HCEC 1CT (cell line): ENCODE measurements around the gene GPR146.

Experiments
- DNase-seq: peaks from one replicate; pipeline ENCODE4 v3.0.0-alpha.2; 2017

The GPR146 gene

DNA sequence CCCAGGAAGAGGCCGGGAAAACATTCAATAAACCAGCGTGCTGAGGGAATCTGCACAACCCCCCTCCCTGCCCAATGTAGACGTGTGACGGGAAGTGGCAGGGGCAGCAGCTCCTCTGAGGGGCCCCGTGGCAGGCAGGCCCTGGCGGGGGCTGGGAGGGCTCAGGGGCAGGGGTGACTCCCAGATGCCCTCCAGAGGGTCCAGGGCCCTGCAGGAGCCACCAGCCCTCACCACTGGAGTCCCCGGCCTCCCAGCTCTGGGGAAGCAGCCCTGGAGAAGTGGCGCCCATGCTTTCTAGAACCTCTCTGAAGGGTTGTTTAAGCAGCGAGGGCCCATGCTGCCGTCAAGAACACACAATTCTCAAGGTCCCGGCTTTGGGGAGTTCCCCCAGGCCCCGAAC is 35.2 kb downstream of the GPR146 start:
- DNase-seq = no peak

DNA sequence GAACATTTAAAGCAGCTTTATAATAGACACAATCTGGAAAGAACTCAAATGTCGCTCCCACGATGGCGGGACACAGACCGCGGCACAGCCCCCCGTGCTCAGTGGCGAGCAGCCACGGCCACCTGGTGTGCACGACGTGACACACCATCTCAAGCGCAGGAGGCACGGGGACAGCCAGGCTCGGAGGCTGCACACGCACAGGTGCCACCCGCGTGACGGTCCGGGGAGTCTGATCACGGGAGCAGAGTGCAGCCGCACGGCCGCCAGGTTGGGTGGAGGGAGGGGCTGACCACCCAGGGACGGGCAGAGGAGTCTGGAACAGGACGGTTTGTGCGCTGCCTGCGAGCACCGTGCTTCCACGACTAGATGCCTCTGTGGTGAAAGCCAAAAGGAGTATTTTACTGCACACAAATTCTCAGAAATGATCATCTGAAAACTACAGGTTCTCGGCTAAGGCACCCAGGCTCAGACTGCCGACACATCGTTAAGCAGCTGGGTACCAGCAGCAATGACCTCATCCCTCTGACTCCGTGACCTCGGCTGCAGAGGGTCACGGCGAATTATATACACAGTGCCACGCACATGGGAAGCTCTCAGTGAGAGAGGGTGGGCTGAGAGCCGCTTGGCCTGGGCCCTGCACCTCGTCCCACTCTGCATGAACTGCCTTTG is 36.0 kb downstream of the GPR146 start:
- DNase-seq = no peak

DNA sequence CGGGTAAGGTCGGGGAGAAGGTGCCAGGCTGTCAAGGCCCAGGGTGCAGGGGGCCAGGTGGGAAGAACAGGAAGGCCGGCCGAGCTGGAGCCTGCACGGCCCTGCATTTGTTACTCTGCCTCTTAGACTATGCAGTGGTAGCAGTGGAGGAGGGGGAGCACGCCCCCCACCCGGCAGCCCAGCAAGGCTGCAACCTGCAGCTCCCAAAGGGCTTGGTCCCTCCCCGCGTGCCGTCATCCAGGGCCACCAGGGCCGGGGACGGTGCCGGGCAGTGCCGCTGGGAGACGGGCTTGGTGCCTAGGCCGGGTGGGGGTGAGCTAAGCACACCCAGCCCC is 36.5 kb downstream of the GPR146 start:
- no peak for DNase-seq

DNA sequence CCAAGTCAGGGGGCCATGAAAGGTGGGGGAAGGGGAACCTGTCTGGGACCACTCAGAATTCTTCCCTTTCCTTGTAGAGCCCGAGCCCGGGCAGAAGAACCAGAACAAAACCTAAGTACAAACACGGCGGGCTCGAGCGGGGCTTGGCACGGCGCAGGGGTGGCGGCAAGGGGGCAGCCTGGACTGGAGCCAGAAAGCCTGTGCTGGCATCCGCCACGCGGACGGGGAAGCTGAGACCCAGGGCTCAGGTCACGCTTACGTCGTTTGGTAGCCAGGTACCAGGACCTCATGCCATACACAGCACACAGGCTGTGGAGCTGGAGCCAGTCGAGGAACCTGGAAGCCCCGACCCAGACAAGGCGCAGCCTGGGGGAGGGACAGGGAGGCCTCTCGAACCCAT is 37.0 kb downstream of the GPR146 start:
- DNase-seq = no peak

DNA sequence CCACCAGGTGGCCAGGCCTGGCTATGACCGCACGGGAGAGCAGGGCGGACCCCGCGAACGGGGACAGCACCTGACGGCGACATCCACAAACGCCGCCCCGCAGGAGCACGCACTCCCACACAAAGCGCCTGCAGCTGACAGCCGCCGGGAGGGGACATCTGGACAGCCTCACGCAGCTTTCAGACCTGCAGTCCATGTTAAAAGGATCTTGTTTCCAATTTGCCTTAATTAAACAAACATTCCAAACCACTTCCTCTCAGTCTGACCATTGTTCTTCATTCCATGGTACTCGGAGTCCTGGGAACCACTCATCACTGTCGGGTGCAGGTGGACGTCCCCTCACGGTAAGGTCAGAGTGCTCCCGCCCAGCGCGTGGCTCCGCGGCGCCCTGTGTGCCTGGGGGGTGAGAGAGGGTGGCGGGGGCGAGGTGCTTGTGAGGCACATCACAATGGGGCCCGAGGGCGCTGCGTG is 37.6 kb downstream of the GPR146 start:
- no peak for DNase-seq

DNA sequence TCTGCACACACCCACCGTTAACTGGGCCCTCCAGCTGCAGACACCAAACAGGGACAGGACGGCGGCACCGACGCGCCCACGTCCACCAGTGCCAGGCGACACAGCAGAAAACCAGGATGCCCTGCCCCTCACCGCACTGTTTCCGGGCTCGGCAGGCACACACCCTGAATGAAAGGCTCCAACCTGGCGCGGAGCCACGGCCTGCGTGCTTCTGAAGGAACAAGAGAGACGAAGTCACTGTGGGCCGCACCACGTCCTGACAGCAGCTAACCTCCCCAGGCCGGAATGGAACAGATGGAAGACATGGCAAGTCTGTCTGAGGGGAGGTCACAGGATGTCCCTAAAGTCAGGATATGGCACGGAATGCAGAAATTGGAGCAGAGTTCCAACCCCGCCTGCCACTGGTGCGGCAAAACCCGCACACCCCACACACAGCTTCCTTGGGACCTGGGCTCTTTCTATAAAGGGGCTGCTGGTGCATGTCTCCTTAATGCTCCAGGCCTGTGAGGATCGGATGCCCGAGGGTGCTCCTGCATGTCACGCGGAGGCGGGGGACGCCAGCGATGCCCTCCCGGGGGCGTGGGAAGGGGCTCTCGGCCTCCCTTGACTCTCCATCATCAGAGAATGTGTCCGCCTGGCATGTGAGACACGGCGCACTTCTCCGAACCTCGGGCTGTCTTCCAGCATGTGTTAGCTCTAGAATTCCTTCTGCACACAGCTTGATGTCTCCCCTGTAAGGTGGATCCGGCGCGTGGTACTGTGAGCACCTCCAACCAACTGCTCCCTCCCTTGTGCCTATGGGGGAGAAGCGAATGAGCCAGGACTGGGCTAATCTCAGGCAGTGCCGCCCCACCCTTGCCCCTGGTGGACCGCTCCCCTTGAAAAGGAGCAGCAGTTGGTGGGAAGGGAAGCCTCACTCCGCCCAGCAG is 39.6 kb downstream of the GPR146 start:
- no peak for DNase-seq

DNA sequence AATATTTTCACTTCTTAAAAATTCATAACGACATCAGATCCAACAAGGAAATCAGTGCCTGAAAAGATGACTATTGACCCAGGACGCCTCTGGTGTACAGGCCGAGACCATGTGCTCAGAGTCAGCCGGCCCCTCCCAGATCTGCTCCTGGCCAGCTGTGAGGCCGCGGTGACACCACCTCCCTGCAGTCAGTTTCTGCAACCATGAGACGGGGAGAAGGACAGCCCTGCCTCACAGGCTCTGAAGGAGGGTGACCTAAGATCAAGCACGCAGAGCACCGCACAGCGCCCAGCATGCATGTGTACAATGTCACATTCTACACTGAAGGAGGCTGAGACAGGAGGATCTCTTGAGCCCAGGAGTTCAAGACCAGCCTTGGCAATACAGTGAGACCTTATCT is 40.9 kb downstream of the GPR146 start:
- DNase-seq = no peak

DNA sequence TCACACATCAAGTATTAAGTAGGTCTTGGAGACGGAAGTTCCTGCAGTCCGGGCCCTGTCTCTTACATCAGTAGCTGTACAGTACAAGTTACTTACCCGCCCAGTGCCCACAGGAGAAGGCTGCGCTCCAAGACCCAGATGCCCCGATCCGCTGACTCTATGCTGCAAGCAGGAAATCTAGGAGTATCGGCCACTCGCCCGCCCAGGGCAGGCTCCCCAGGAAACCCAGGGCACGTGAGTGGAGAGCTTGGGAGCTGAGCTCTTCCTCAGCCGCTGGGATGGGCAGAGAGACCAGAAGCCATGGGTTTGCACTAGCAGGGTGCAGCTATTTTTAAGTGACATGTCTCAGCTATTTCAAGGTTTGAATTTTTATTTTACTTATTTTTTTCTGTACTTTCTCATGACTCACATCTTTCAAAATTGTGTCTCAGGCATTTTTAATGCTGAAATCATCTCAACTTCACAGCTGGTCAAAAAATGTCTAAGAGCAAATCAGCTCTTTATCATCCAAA is 41.6 kb downstream of the GPR146 start:
- DNase-seq = peak; percentile 21

DNA sequence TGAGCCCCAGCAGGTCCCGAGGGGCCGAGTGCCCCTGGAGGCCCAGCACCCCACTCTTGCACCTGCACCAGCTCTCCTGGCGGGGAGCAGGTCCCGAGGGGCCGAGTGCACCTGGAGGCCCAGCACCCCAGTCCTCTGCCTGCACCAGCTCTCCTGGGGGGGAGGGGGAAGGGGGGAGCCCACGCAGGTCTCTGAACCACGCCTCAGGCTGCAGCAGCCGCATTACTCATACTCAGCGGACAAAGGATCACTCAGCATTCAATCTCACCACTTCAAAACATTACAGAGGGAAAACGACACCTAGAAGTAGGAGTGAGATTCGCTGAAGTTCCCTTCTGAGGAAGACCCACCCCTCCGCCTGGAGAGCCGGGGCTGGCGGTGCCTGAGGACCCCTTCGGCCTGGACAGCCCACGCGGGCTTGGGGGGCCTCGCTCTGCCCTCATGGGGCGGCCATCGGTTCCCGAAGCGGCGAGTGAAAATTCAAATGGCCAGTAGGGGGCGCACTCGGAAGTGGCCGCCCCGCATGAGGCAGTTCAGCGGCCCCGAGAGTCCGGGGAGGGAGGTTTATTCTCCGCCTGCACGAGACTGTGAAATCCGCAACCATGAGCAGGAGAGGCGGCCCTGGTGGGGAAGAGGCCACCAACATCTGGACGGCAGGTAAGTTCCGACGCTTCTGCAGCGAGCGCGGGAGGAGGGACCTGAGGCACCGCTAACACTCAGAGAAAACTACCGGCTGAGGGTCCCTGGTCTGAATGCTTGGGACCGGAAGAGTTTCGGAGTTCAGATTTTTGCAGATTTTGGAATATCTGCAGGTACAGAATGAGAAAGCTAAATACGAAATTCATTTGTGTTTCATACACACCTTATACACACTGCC is 42.5 kb downstream of the GPR146 start:
- peak; percentile 39 for DNase-seq

DNA sequence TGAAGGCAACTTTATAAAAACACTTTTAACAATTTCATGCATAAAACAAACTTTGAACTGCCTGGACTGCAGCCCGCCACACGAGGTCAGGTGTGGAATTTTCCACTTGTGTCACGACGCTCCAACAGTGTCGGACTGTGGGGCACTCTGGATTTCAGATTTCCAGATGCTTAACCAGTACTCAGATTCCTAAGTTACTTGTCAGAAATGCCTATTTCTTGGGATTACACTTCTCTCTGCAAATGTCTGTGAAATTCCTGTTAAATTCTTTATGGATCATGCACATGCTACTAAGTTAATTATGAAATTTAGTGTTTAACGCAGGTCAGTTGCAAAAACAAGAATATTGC is 43.1 kb downstream of the GPR146 start:
- peak; percentile 9 for DNase-seq

DNA sequence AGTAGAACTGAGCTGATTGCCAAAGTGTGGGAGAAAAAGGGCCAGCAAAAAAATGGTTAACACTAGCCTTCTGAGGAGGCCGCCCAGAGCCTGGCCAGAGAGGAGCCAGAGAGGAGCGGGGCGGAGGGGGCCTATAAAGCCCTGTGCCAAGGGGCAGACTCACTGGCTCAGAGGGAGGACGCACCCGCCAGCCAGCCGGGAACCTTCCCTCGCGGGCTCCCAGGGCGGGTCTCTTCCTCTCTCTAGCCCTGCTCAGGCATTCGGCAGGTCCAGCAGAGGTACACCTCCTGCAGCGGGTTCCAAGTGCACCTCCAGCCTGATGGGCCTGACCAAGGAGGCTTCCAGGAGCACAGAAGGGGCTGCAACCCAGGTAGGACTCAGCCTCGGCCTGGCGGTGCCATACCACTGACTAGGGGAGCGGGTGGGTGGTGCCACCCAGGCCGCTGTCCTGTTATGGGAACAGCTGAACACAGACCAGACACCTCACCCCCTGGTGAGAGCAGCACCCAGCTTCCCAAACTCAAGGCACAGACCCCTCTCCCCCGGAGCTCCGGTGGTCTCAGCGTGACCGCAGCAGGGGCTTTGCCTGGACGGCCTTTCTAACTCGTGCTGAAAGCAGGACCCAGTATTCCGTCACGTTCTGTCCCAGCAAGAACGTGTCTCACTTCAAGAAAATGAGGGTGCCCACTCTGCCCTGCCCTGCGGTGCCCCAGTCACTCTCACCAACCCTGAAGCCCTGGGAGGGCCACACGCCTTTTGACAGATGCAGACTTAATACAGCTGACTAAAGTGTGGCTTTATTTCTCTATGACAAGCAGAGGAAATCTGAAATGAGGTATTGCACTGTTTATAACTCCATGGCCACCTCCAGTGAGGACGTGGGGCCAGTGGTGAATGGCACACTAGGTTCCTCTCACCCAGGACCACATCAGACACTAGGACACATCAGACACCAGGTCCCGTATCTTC is 43.9 kb downstream of the GPR146 start, which contains the start of gene GPER1:
GPER1 (plus strand) TSS at position 162 of the 969 bp plus-strand sequence. CDS start 3,616 bp downstream, outside the sequence.
- DNase-seq = no peak

DNA sequence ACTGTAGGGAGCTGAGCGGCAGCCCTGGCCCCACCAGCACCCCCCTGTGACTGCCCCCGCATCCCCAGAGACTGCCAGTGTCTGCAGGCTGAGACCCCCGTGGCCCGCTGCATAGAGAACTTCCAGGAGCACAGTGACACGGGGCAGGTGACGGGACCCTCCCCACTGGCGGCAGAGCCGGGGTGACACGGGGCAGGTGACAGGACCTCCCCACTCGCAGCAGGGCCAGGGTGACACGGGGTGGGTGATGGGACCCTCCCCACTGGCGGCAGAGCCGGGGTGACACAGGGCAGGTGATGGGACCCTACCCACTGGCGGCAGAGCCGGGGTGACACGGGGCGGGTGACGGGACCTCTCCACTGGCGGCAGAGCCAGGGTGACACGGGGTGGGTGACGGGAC is 45.9 kb downstream of the GPR146 start:
- DNase-seq = no peak

DNA sequence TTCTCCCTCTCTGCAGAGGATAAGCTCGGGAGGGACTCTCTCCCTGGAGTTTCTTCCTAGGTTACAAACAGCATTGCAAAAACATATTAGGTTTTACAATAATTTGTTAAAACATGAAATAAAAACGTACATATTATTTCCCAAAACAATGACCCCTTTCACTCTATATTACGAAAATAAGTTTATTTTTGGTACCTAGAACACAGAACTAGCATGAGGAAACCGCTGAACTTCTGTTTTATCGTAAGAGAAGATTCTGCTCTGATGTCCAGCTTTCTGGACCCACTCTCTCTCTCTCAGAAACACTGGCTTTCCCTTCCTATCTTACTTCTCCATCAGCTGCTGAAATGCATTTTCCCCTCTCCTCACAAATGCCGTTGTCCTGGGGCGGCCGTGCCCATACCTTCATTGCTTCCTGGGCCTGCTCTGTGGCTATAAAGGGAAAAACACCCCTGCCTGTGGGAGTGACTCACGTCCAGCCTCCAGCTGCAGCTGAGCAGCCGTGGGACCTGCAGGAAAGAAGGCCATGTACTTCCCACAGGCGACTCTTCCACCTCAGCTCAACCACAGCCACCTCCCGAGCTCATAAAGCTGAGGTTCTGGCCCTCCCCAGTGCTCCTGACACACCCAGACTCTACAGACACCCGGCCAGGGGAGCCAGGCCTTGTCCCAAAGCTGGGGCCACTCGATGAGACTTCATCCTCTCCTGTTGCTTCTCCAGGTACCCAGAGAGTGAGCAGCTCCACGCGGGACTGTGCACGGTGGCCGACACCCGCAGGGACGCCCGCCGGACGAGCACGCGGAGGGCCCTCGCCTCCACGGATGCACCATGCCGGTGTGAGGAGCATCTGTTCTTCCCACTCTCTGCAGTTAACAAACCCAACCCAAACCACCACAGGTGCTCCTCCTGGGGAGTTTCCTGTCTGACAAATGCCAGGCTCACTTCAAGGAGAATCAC is 46.6 kb downstream of the GPR146 start:
- DNase-seq = no peak

DNA sequence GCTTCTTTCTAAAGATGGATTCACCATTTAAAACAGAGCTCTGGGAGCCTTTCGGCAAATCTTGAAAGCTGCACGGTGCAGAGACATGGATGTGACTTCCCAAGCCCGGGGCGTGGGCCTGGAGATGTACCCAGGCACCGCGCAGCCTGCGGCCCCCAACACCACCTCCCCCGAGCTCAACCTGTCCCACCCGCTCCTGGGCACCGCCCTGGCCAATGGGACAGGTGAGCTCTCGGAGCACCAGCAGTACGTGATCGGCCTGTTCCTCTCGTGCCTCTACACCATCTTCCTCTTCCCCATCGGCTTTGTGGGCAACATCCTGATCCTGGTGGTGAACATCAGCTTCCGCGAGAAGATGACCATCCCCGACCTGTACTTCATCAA is 47.3 kb downstream of the GPR146 start:
- DNase-seq = no peak

DNA sequence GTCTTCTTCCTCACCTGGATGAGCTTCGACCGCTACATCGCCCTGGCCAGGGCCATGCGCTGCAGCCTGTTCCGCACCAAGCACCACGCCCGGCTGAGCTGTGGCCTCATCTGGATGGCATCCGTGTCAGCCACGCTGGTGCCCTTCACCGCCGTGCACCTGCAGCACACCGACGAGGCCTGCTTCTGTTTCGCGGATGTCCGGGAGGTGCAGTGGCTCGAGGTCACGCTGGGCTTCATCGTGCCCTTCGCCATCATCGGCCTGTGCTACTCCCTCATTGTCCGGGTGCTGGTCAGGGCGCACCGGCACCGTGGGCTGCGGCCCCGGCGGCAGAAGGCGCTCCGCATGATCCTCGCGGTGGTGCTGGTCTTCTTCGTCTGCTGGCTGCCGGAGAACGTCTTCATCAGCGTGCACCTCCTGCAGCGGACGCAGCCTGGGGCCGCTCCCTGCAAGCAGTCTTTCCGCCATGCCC is 47.9 kb downstream of the GPR146 start:
- DNase-seq = no peak

DNA sequence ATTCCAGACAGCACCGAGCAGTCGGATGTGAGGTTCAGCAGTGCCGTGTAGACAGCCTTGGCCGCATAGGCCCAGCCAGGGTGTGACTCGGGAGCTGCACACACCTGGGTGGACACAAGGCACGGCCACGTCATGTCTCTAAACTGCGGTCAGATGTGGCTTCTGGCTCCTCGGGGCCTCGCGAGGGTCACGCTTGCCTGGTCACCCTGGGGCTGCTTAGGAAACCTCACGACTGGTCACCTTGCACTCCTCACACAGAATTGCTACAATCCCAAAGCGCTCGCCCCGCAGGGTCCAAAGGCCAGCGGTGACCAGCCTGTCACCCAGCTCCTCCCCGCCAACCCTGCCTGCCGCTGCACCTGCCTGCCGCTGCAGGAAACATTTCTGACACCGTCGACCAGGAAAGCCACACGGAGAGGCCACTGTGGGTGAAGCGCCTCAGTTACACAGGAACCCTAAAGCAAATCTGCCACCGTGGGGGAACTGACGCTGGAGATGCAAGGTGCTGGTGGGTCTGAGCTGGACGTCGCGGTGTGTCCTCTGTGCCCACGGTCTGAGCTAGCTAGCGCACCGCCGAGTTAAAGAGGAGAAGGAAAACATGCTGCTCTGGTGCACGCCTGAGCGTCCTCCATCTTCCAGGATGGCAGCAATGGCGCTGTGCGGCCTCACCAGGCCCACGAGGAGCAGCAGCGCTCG is 48.6 kb downstream of the GPR146 start:
- no peak for DNase-seq

DNA sequence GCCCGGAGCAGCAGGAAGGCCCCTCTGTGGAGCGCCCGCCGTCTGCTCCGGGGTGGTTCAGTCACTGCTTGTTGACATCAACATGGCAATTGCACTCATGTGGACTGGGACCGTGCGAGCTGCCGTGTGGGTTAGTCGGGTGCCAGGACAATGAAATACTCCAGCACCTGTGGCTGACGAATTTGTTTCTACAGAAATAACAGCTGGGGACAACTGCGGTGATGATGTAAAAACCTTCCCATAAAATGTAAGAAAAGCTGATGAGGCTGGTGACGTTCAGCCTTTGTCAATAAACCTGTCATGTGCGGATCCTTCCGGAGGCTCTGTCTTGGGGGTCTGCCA is 49.1 kb downstream of the GPR146 start:
- DNase-seq = no peak

DNA sequence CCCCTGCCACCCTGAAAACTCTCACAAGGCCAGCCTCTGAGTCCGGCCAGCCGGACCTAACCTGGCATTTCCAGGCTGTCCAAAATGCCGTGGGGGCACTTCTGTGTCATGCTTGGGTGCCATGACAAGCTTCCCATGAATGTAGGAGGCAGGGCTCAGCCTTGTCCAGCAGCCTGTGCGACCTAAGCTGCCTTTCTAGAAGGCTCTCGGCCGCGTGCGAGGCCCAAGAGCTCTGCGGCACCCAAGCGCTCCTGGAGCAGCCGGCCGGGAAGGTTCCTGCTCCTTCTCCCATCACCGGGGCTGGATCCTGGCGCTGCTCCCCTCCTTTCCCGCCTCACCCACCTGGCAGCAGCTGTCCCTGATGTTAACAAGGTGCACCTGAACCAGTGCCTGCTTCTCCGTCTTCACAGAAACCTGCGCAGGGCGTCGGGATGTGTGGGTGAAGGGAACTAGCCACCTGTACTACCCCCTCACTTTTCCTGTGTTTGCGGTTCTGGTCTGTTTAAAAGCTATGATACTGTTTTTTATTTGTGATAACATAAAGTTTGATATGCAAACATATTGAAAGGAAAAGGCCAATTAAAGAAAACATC is 49.7 kb downstream of the GPR146 start:
- no peak for DNase-seq

DNA sequence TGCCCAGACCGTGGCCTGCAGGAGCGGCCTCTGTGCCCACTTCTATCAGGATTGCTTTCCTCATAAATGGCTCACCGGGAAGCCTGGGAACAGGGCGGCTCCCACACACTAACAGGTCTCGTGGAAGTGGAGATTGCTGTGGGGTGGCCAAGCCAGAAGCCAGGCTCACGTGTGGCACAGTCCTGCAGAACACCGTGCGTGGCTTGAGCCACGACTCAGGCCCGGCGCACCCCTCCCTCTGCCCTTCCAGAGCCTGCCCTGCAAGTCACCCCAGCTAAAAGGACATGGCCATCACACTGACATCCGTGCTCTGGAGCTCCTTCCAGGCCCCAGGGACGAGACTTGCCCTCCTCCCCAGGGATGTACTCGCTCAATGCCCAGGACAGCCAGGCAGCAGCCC is 50.5 kb downstream of the GPR146 start:
- no peak for DNase-seq
